Measurements from ENCODE around the gene TMEM37.

- TF ChIP-seq SUZ12 (IDR thresholded peaks at IDR 0.05; ENCODE audit: extremely low read depth, insufficient read depth, insufficient read length) (no peak), ZNF274 (IDR thresholded peaks at IDR 0.05; ENCODE audit: low read depth, low read length) (no peak)
Observed at GRCh38 chr2:119416299-119416923, 15.2 kb upstream of the TMEM37 start.
